GM12878 (cell line): ENCODE measurements around the gene THAP4. TPM values are rescaled to one million over a fixed set of nuclear protein-coding genes. Genes with fewer than 3 reads are reported as not detected.

Experiments
- ATAC-seq: fragments of 200-7000 bp; cut with Tn5 transposase; 3 replicates; pipeline ENCODE4 v1.9.1; 2020; ENCODE audit warnings: mild to moderate bottlenecking, moderate library complexity
- BruUV-seq: library from RNA; stranded (reverse); fragments of 400-500 nt; replicated peaks from 2 replicates; lab custom pipeline; 2021; lab: Mats Ljungman, UMichigan
- CTCF ChIA-PET: fragments of 300-600 bp; sonication (Branson Sonifier 250); formaldehyde crosslinking; extraction: SDS; loops from one replicate; lab custom pipeline; 2021; ENCODE audit warnings: inconsistent platforms; lab: Yijun Ruan, JAX
- POLR2A ChIA-PET: fragments of 350-600 bp; formaldehyde crosslinking; extraction: SDS; loops from one replicate; lab custom pipeline; 2021; ENCODE audit warnings: inconsistent platforms; lab: Charles Lee
- RAD21 ChIA-PET: fragments of 300-600 bp; sonication (Branson Sonifier 250); formaldehyde crosslinking; loops from one replicate; lab custom pipeline; 2023; ENCODE audit warnings: antibody characterized with exemption; ENCODE audit not compliant: unreplicated experiment; lab: Charles Lee
- SMC1A ChIA-PET: fragments of 300-600 bp; sonication (Branson Sonifier 250); formaldehyde crosslinking; loops from one replicate; lab custom pipeline; 2023; ENCODE audit not compliant: unreplicated experiment, uncharacterized antibody; lab: Charles Lee
- DNase-seq: peaks from one replicate; pipeline ENCODE4 v3.0.0-alpha.2; 2011; ENCODE audit warnings: low read depth, low spot score
- FAIRE-seq: peaks from 3 replicates; lab custom pipeline; 2011; peaks lifted over from hg19 to GRCh38; lab: Jason Lieb, UNC
- H2AFZ ChIP-seq: 2 replicates; pipeline ENCODE4 v1.6.0; 2011; ENCODE audit warnings: low read depth, low read length, control low read depth; ENCODE audit not compliant: control insufficient read depth
- H3K27ac ChIP-seq: 2 replicates; pipeline ENCODE4 v1.5.1; 2011; ENCODE audit warnings: control low read depth; ENCODE audit not compliant: control insufficient read depth, insufficient read depth
- H3K27me3 ChIP-seq, 2 experiments: replicated peaks in 1 of 2; 2 replicates each; pipeline versions ENCODE4 v1.6.0 to v1.6.1; 2011; ENCODE audit warnings: low read length in 1 of 2; ENCODE audit not compliant: control insufficient read depth in 2 of 2, insufficient read depth in 2 of 2
- H3K36me3 ChIP-seq, 2 experiments: 2 replicates each; pipeline ENCODE4 v1.5.1; 2011; ENCODE audit warnings: low read length in 1 of 2; ENCODE audit not compliant: control insufficient read depth in 2 of 2, insufficient read depth in 2 of 2
- H3K4me1 ChIP-seq: 2 replicates; pipeline ENCODE4 v1.6.1; 2011; ENCODE audit warnings: mild to moderate bottlenecking, low read length, moderate library complexity, mixed read lengths; ENCODE audit not compliant: control insufficient read depth, insufficient read depth
- H3K4me2 ChIP-seq: 2 replicates; pipeline ENCODE4 v1.6.0; 2011; ENCODE audit warnings: control low read depth; ENCODE audit not compliant: control insufficient read depth, insufficient read depth
- H3K4me3 ChIP-seq: fragments of 200-600 bp; sonication (generic); 2 replicates; pipeline ENCODE4 v1.5.1; 2016
- H3K79me2 ChIP-seq: 2 replicates; pipeline ENCODE4 v1.6.0; 2011; ENCODE audit warnings: low read length; ENCODE audit not compliant: control insufficient read depth, insufficient read depth
- H3K9ac ChIP-seq: 2 replicates; pipeline ENCODE4 v1.8.0; 2011; ENCODE audit warnings: low read length, control low read depth, mixed read lengths; ENCODE audit not compliant: control insufficient read depth, insufficient read depth
- H3K9me3 ChIP-seq: replicated peaks from 3 replicates; pipeline ENCODE4 v1.5.1; 2011; ENCODE audit warnings: mild to moderate bottlenecking, low read length; ENCODE audit not compliant: control insufficient read depth, insufficient read depth
- H4K20me1 ChIP-seq: 2 replicates; pipeline ENCODE4 v1.6.0; 2011; ENCODE audit not compliant: control insufficient read depth, insufficient read depth
- BHLHE40 ChIP-seq, 2 experiments: fragments of 450-650 bp in 1 of 2; IDR thresholded peaks; 2 replicates each; pipeline ENCODE4 v1.6.1; 2011 to 2017; ENCODE audit warnings: low read depth in 2 of 2, borderline replicate concordance in 1 of 2, improper control_type of control experiment in 1 of 2, low read length in 1 of 2, mild to moderate bottlenecking in 1 of 2
- CTCF ChIP-seq, 3 experiments: IDR thresholded peaks in 2 of 3; conservative IDR thresholded peaks in 1 of 3; 2 replicates each; pipeline ENCODE4 v1.5.1; 2011; ENCODE audit warnings: low read depth in 3 of 3, low read length in 3 of 3, mild to moderate bottlenecking in 3 of 3, control low read depth in 2 of 3, moderate library complexity in 2 of 3, inconsistent platforms in 1 of 3, mixed read lengths in 1 of 3; ENCODE audit not compliant: control insufficient read depth in 2 of 3, insufficient read depth in 1 of 3; ENCODE audit errors: extremely low read depth in 1 of 3
- HDAC6 ChIP-seq: fragments of 200-600 bp; sonication (generic); IDR thresholded peaks from one replicate; pipeline ENCODE4 v1.8.0; 2017; ENCODE audit warnings: antibody characterized with exemption; ENCODE audit not compliant: unreplicated experiment
- KAT2A ChIP-seq: conservative IDR thresholded peaks from 2 replicates; pipeline ENCODE4 v1.6.1; 2011; ENCODE audit warnings: low read depth, low read length; ENCODE audit not compliant: control insufficient read depth
- MLLT1 ChIP-seq: fragments of 450-650 bp; IDR thresholded peaks from 2 replicates; pipeline ENCODE4 v1.6.1; 2016; ENCODE audit warnings: mild to moderate bottlenecking
- RAD21 ChIP-seq: IDR thresholded peaks from 2 replicates; pipeline ENCODE4 v1.6.1; 2011; ENCODE audit warnings: mild to moderate bottlenecking, low read depth, low read length, moderate library complexity; ENCODE audit not compliant: insufficient read depth
- REST ChIP-seq: IDR thresholded peaks from 2 replicates; pipeline ENCODE4 v1.6.1; 2012; ENCODE audit warnings: mild to moderate bottlenecking, low read depth, low read length
- RUNX3 ChIP-seq: IDR thresholded peaks from 2 replicates; pipeline ENCODE4 v1.6.1; 2012; ENCODE audit warnings: low read length, inconsistent platforms
- SMC3 ChIP-seq: IDR thresholded peaks from 2 replicates; pipeline ENCODE4 v1.6.1; 2011; ENCODE audit warnings: low read length, improper control_type of control experiment, borderline replicate concordance
- ZBTB11 ChIP-seq: fragments of 450-650 bp; formaldehyde crosslinking; IDR thresholded peaks from 2 replicates; pipeline ENCODE4 v1.5.0; 2022; ENCODE audit warnings: mild to moderate bottlenecking, missing genetic modification characterization
- ZZZ3 ChIP-seq: IDR thresholded peaks from 2 replicates; pipeline ENCODE4 v1.6.1; 2011; ENCODE audit warnings: low read depth; ENCODE audit not compliant: control insufficient read depth, insufficient read length
- WGBS: methylation state at CpG from one replicate; pipeline ENCODE4 v1.1.6; 2016; ENCODE audit warnings: low lambda C conversion rate; ENCODE audit not compliant: insufficient replicate concordance, insufficient coverage; ENCODE audit errors: missing lambda C conversion rate; 5-methylcytosine and 5-hydroxymethylcytosine counted together
- in situ Hi-C: fragments of 300-500 bp; cut with MboI; formaldehyde crosslinking; loops from 9 replicates; pipeline ENCODE4 v1.14.3; 2018; ENCODE audit warnings: mixed read lengths
- intact Hi-C: fragments of 100-400 bp; cut with micrococcal nuclease; formaldehyde crosslinking; loops from one replicate; pipeline ENCODE4 v1.14.2; 2022; ENCODE audit not compliant: unreplicated experiment
- polyA plus RNA-seq, 11 experiments: library from polyadenylated mRNA; depleted of rRNA in 4 of 11; unstranded in 6 of 11; stranded (reverse) in 5 of 11; fragments of >200 nt; fragmentation: Nextera tagmentation in 4 of 11; fragmentation: Illumina TruSeq in 1 of 11; extraction: Ambion mirVana in 4 of 11; extraction: Trizol in 1 of 11; gene quantifications; 1 replicate in 1 of 11; 2 replicates in 10 of 11; pipeline versions ENCODE4 v1.2.1 to v1.2.3, GENCODE V29; 2011 to 2016; ENCODE audit warnings: inconsistent platforms in 2 of 11, missing spikeins in 2 of 11, low read depth in 1 of 11
- total RNA-seq, 4 experiments: library from RNA; depleted of rRNA in 3 of 4; stranded (reverse); fragments of >200 nt in 3 of 4; fragmentation: Illumina TruSeq in 1 of 4; extraction: Trizol in 1 of 4; gene quantifications; 2 replicates each; pipeline versions ENCODE4 v1.2.1 to v1.2.3, GENCODE V29; 2013 to 2021

The THAP4 gene
- total and polyA plus RNA-seq, 10 of the 15 experiments (the other 5 are each of a cell fraction or from before 2014, with no cell fraction given): 12.9 to 67.7 (median 44.5) TPM

- 92% methylated on average over 26 of the region's 26 CpGs for WGBS
- DNase-seq (no peak), FAIRE-seq (peak; percentile 88), ATAC-seq (peak; percentile 74)
- no peak overlapping the region for H3K27ac ChIP-seq
- BruUV-seq: no TSS peak
- no peaks in the 10 kb centered on the region for H3K27me3 ChIP-seq
- in situ Hi-C loops: loop anchor here (10.0 kb wide), 1 partner anchor 804 kb away; no protein-coding TSS in a partner anchor
- no peaks in the 10 kb centered on the region for H3K9me3 ChIP-seq
- H3K79me2 ChIP-seq: no peaks in the 10 kb centered on the region
- ChIA-PET CTCF (interaction anchor here (0.7 to 2.1 kb wide), 8 partner anchors 11 to 440 kb away, joined by 3 to 7 read pairs (median 4); no protein-coding TSS in a partner anchor), POLR2A (interaction anchor here (1.4 kb wide), 1 partner anchor 75 kb away, joined by 3 read pairs; the partner anchor contains the start of gene D2HGDH), RAD21 (interaction anchor here (0.7 to 1.7 kb wide), 3 partner anchors 219 to 581 kb away, joined by 3 to 5 read pairs (median 3); no protein-coding TSS in a partner anchor), SMC1A (interaction anchor here (1.1 to 2.2 kb wide), 5 partner anchors 12 to 441 kb away, joined by 3 to 6 read pairs (median 3); no protein-coding TSS in a partner anchor)
- intact Hi-C loops: no loop called here
- TF ChIP-seq BHLHE40 (IDR thresholded peaks at IDR 0.05; ENCODE audit: borderline replicate concordance in 1 of 2, low read depth in 2 of 2, low read length in 1 of 2): no peak
- TF ChIP-seq HDAC6: no peak
- TF ChIP-seq RAD21: peak; percentile 70
- TF ChIP-seq RUNX3: 0 out of 2 replicates have a peak, but pooled peaks have one; percentile 10
- TF ChIP-seq CTCF (IDR thresholded peaks at IDR 0.05 in 2 of 3, conservative IDR thresholded peaks at IDR 0.05 in 1 of 3; ENCODE audit: control insufficient read depth in 2 of 3, extremely low read depth in 1 of 3, insufficient read depth in 1 of 3, low read depth in 3 of 3, low read length in 3 of 3): peak; percentile 52 to 62 (median 55)
- no peak for TF ChIP-seq KAT2A
- peak; percentile 48; the same call in 1 of the 2 replicates for TF ChIP-seq SMC3
- no peak for TF ChIP-seq ZBTB11
- no peak for TF ChIP-seq REST
- TF ChIP-seq ZZZ3: no peak
- 0 out of 2 replicates have a peak, but pooled peaks have one; percentile 31 for TF ChIP-seq MLLT1
- H4K20me1 ChIP-seq: no peaks in the 10 kb centered on the region
- no peaks in the 10 kb centered on the region for H3K4me1 ChIP-seq
- H3K4me3 ChIP-seq: no peak overlapping the region
- no peak overlapping the region for H3K9ac ChIP-seq
- H3K36me3 ChIP-seq: peaks cover 12 to 32% of the 10 kb centered on the region in 2 experiments; a peak in 3 of 4 replicates
- H3K4me2 ChIP-seq: no peak overlapping the region
- H2AFZ ChIP-seq: no peak overlapping the region
Measured at GRCh38 chr2:241659150-241659739, 22.3 kb upstream of the THAP4 start.
